ENCODE results near the gene HYAL1.
A peak's percentile ranks its signal among the peaks of the same experiment; 100 is the strongest.

The HYAL1 gene
- total RNA-seq, result 0.09 to 0.72 reads per million in 2 donors

- DNase-seq, result no peak
These were observed at the start of gene HYAL1 for GRCh38 chr3:50303013-50303815. Gene HYAL1, minus strand, starts transcription at chr3:50303574. Its CDS starts 618 bp downstream, at chr3:50302956.

- no peak for DNase-seq
These were observed 49.4 kb upstream of the HYAL1 start for GRCh38 chr3:50352781-50353180.

GRCh38 chr3:50351323-50351697 is 47.9 kb upstream of the HYAL1 start:
- DNase-seq, result no peak

- peak; percentile 100 for DNase-seq
These were observed 47.4 kb upstream of the HYAL1 start, which contains the start of the genes CYB561D2 and NPRL2 for GRCh38 chr3:50350527-50351322. Gene CYB561D2, plus strand, starts transcription at chr3:50350862. Its CDS starts 572 bp downstream, at chr3:50351434. Gene NPRL2, minus strand, starts transcription at chr3:50350775. Its CDS starts 123 bp downstream, at chr3:50350652.

GRCh38 chr3:50350213-50350526 is 46.8 kb upstream of the HYAL1 start:
- no peak for DNase-seq

- DNase-seq, result no peak
These were observed 43.9 kb upstream of the HYAL1 start for GRCh38 chr3:50347187-50347813.

- peak; percentile 63 for DNase-seq
These were observed 42.3 kb upstream of the HYAL1 start, which contains the start of gene ZMYND10 for GRCh38 chr3:50345586-50346234. Gene ZMYND10, minus strand, starts transcription at chr3:50345732. Its CDS starts 153 bp downstream, at chr3:50345579.

- no peak for DNase-seq
These were observed 41.6 kb upstream of the HYAL1 start for GRCh38 chr3:50345008-50345407.

GRCh38 chr3:50342813-50343633 is 39.6 kb upstream of the HYAL1 start:
- no peak for DNase-seq

GRCh38 chr3:50341996-50342650 is 38.7 kb upstream of the HYAL1 start:
- DNase-seq, result no peak

- DNase-seq, result no peak
These were observed 38.2 kb upstream of the HYAL1 start for GRCh38 chr3:50341537-50341936.

GRCh38 chr3:50340448-50341329 is 37.3 kb upstream of the HYAL1 start, which contains the start of gene RASSF1:
Gene RASSF1, minus strand, starts transcription at chr3:50340836. Its CDS starts 31 bp downstream, at chr3:50340805.
- peak; percentile 66 for DNase-seq

GRCh38 chr3:50340147-50340447 is 36.7 kb upstream of the HYAL1 start:
- no peak for DNase-seq

- DNase-seq, result no peak
These were observed 36.2 kb upstream of the HYAL1 start for GRCh38 chr3:50339485-50340146.

GRCh38 chr3:50338965-50339364 is 35.6 kb upstream of the HYAL1 start:
- DNase-seq, result no peak

- DNase-seq, result peak; percentile 88
These were observed 33.9 kb upstream of the HYAL1 start for GRCh38 chr3:50337175-50337861.

GRCh38 chr3:50336452-50337174 is 33.2 kb upstream of the HYAL1 start:
- DNase-seq, result no peak

- DNase-seq, result no peak
These were observed 31.1 kb upstream of the HYAL1 start for GRCh38 chr3:50334339-50335075.
